ENCODE data around the gene NTNG1. TPM values are rescaled to one million over a fixed set of nuclear protein-coding genes. Genes with fewer than 3 reads are reported as not detected.

Gene NTNG1
- total RNA-seq, 6 donors from 2014 or later, result 1.5 to 11.5 (median 6.8) TPM

- ATAC-seq (ENCODE audit: low FRiP score in 2 of 2) (peak in 1 of 2 donors; percentile 66), DNase-seq (peak in 1 of 2 donors; percentile 85)
- Histone ChIP-seq H3K4me1 (peaks cover 0 to 25% (median 22%) of the 10 kb centered on the region in 4 donors), H3K9me3 (no peaks in the 10 kb centered on the region), H3K27ac (peak overlapping the region; percentile 44 to 77 (median 52)), H3K27me3 (peaks cover 0 to 14% (median 2%) of the 10 kb centered on the region in 4 donors), H3K36me3 (no peaks in the 10 kb centered on the region), H3K4me3 (peak overlapping the region; percentile 19 to 63 (median 55))
- TF ChIP-seq POLR2A (IDR thresholded peaks at IDR 0.05), result no peak
- TF ChIP-seq, protein P1, sequence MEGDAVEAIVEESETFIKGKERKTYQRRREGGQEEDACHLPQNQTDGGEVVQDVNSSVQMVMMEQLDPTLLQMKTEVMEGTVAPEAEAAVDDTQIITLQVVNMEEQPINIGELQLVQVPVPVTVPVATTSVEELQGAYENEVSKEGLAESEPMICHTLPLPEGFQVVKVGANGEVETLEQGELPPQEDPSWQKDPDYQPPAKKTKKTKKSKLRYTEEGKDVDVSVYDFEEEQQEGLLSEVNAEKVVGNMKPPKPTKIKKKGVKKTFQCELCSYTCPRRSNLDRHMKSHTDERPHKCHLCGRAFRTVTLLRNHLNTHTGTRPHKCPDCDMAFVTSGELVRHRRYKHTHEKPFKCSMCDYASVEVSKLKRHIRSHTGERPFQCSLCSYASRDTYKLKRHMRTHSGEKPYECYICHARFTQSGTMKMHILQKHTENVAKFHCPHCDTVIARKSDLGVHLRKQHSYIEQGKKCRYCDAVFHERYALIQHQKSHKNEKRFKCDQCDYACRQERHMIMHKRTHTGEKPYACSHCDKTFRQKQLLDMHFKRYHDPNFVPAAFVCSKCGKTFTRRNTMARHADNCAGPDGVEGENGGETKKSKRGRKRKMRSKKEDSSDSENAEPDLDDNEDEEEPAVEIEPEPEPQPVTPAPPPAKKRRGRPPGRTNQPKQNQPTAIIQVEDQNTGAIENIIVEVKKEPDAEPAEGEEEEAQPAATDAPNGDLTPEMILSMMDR (IDR thresholded peaks at IDR 0.05), result no peak
- TF ChIP-seq EP300 (IDR thresholded peaks at IDR 0.05), result no peak
- TF ChIP-seq POLR2AphosphoS5 (IDR thresholded peaks at IDR 0.05), result no peak
- WGBS, 2 donors, result 1% methylated on average over 28 of the region's 41 CpGs
Measured at GRCh38 chr1:107141491-107142126, 770 bp downstream of the NTNG1 start.

GRCh38 chr1:107142140-107142542 lies 1.3 kb downstream of the NTNG1 start:
- Histone ChIP-seq H3K27ac (peak overlapping the region in 1 of 4 donors; percentile 77), H3K4me3 (peak overlapping the region; percentile 19 to 63 (median 55)), H3K4me1 (peaks cover 0 to 25% (median 22%) of the 10 kb centered on the region in 4 donors), H3K27me3 (peaks cover 0 to 14% (median 2%) of the 10 kb centered on the region in 4 donors), H3K9me3 (no peaks in the 10 kb centered on the region), H3K36me3 (no peaks in the 10 kb centered on the region)
- ATAC-seq (ENCODE audit: low FRiP score in 2 of 2) (peak in 1 of 2 donors; percentile 72), DNase-seq (no peak)
- 0 to 2% methylated on average over 5 of the region's 5 CpGs for WGBS, 2 donors
- no peak for TF ChIP-seq POLR2AphosphoS5 (IDR thresholded peaks at IDR 0.05)
- TF ChIP-seq, protein P1 (IDR thresholded peaks at IDR 0.05), result peak in 5 of 6 experiments; percentile 27 to 61 (median 45)

- no peak for ATAC-seq (ENCODE audit: low FRiP score in 2 of 2)
- peaks cover 0 to 25% (median 22%) of the 10 kb centered on the region in 4 donors for H3K4me1 ChIP-seq
- H3K9me3 ChIP-seq, result no peaks in the 10 kb centered on the region
- WGBS, 2 donors, result 49 to 56% methylated on average over 2 of the region's 2 CpGs
- no peaks in the 10 kb centered on the region for H3K36me3 ChIP-seq
- H3K27ac ChIP-seq, result no peak overlapping the region
- H3K27me3 ChIP-seq, result peaks cover 0 to 14% (median 2%) of the 10 kb centered on the region in 4 donors
- H3K4me3 ChIP-seq, result no peak overlapping the region
- TF ChIP-seq, protein P1 (IDR thresholded peaks at IDR 0.05), result no peak
- TF ChIP-seq POLR2A (IDR thresholded peaks at IDR 0.05) (no peak), POLR2AphosphoS5 (IDR thresholded peaks at IDR 0.05) (no peak)
- no peak for DNase-seq
Measured at GRCh38 chr1:107142666-107143065, 1.8 kb downstream of the NTNG1 start.

GRCh38 chr1:107145637-107146036 lies 4.8 kb downstream of the NTNG1 start:
- peaks cover 0 to 14% (median 9%) of the 10 kb centered on the region in 4 donors for H3K4me1 ChIP-seq
- WGBS, 2 donors, result 67 to 73% methylated on average over 3 of the region's 3 CpGs
- DNase-seq, result no peak
- no peak for TF ChIP-seq POLR2A (IDR thresholded peaks at IDR 0.05)
- TF ChIP-seq POLR2AphosphoS5 (IDR thresholded peaks at IDR 0.05), result no peak
- no peaks in the 10 kb centered on the region for H3K36me3 ChIP-seq
- no peak overlapping the region for H3K27ac ChIP-seq
- no peak for ATAC-seq (ENCODE audit: low FRiP score in 2 of 2)
- H3K27me3 ChIP-seq, result peaks cover 0 to 10% (median 2%) of the 10 kb centered on the region in 4 donors
- H3K9me3 ChIP-seq, result no peaks in the 10 kb centered on the region
- H3K4me3 ChIP-seq, result no peak overlapping the region

- H3K9me3 ChIP-seq, result no peaks in the 10 kb centered on the region
Measured at GRCh38 chr1:107147843-107148242, 7.0 kb downstream of the NTNG1 start.

DNA sequence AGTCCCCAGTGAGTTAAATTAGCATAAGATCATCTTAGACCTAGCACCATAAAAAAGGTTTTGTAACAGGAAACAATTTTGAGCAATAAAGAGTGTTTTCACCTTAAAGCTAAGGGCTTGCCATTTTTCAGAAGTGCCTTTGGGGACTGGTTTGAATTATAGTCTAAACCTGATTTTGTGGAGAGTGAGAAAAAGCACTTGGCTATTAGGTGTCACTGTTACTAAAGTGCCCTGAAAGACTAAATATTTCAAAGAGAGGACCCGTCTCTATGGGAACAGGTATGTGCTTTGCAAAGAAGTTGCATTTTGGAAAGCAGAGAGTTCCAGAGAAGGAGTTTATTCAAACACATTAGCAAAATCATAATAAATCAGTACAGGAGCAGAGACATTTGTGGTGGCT lies 9.1 kb downstream of the NTNG1 start:
- no peak for TF ChIP-seq POLR2A (IDR thresholded peaks at IDR 0.05)
- TF ChIP-seq EP300 (IDR thresholded peaks at IDR 0.05), result no peak
- TF ChIP-seq, protein P1 (IDR thresholded peaks at IDR 0.05), result no peak
- no peak for TF ChIP-seq POLR2AphosphoS5 (IDR thresholded peaks at IDR 0.05)
- no peak overlapping the region for H3K4me3 ChIP-seq
- H3K9me3 ChIP-seq, result no peaks in the 10 kb centered on the region
- no peaks in the 10 kb centered on the region for H3K27me3 ChIP-seq
- 68 to 85% methylated on average over 1 of the region's 1 CpG for WGBS, 2 donors
- no peak for ATAC-seq (ENCODE audit: low FRiP score in 2 of 2)
- no peak overlapping the region for H3K27ac ChIP-seq
- H3K36me3 ChIP-seq, result no peaks in the 10 kb centered on the region
- H3K4me1 ChIP-seq, result no peaks in the 10 kb centered on the region
- DNase-seq, result no peak

More at GRCh38 chr1:107147843-107148242, 7.0 kb downstream of the NTNG1 start:
- DNase-seq, result no peak
- no peak overlapping the region for H3K4me3 ChIP-seq
- WGBS, 2 donors, result 73 to 76% methylated on average over 6 of the region's 6 CpGs
- TF ChIP-seq POLR2AphosphoS5 (IDR thresholded peaks at IDR 0.05), result no peak
- no peak for ATAC-seq (ENCODE audit: low FRiP score in 2 of 2)
- H3K36me3 ChIP-seq, result no peaks in the 10 kb centered on the region
- no peak overlapping the region for H3K27ac ChIP-seq
- no peaks in the 10 kb centered on the region for H3K4me1 ChIP-seq
- H3K27me3 ChIP-seq, result no peaks in the 10 kb centered on the region
